Activated gamma-delta T cell treated with Interleukin-2 at 50 U/mL for 16 hours (primary cell): Measurements from ENCODE around the gene ROR2.
A peak's percentile ranks its signal among the peaks of the same experiment; 100 is the strongest.

Source experiments
- DNase-seq: peaks from one replicate; pipeline ENCODE4 v3.0.0-alpha.2; 2020

Gene ROR2

GRCh38 chr9:91768507-91768906, 181.5 kb downstream of the ROR2 start:
- DNase-seq: no peak

DNA sequence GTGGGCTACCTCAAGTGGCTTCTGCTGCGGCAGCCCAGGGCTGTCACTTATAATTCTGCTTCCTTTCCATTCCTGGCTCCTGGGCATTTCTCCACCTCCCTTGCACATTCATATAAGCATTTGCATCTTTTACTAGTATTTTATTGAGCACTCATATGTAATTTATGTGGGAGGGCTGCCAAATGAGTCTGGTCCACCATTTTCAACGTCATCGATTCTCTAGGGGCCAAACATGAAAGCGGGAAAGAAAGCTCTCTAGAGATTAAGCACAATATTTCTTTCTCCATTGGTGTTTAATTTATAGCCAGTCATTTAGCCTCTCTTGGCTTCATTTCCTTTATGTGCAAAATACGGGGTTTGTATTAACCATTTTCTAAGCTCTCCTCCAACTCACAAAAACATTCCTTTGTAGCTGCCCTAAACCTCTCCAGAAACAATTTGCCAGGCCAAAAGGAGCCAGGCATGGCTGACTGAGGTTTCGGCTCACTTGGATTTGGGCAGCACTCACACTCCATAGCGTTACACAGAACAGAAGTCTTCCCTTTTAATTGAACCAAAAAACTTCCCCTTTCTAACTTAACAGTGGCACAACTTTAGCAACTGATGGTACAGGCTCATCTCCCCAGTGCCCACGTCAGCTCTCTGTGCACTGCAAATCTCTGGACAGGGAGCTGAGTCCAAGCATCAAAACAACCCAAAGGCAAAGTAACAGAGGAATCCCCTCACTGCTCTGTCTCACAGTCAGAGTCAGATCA, 183.5 kb downstream of the ROR2 start:
- DNase-seq: no peak

GRCh38 chr9:91765296-91765695, 184.7 kb downstream of the ROR2 start:
- no peak for DNase-seq

GRCh38 chr9:91764661-91765060, 185.4 kb downstream of the ROR2 start:
- DNase-seq: no peak

GRCh38 chr9:91761362-91761761, 188.7 kb downstream of the ROR2 start:
- DNase-seq: no peak

- no peak for DNase-seq
These were observed 189.1 kb downstream of the ROR2 start for GRCh38 chr9:91760906-91761305.

DNA sequence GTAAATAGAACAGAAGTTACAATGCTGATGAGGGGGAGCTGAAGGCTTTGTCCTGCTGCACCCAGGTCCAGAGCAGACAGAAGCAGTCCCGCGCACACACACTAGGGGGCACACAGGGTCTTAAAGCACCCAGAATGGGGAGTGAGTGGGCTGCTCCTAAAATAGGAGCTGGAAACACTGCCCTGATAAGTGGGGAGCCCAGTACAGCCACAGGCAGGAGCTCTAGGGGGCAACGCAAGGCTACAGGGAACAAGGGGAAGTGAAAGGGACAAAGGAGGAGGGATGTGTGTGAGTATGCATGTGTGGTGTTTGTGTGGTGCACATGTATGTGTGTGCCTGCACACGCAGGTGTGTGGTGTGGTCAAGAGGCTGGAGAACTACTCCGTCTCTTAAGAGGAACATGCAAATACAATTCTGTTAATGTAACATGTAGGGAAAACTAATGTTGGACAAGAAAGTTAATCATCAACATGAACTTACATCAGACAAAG, 191.5 kb downstream of the ROR2 start:
- peak; percentile 25 for DNase-seq

GRCh38 chr9:91757782-91758181, 192.2 kb downstream of the ROR2 start:
- no peak for DNase-seq

- no peak for DNase-seq
These were observed 193.6 kb downstream of the ROR2 start for GRCh38 chr9:91756510-91756780.

- DNase-seq: no peak
These were observed 194.1 kb downstream of the ROR2 start for GRCh38 chr9:91755761-91756509.

DNA sequence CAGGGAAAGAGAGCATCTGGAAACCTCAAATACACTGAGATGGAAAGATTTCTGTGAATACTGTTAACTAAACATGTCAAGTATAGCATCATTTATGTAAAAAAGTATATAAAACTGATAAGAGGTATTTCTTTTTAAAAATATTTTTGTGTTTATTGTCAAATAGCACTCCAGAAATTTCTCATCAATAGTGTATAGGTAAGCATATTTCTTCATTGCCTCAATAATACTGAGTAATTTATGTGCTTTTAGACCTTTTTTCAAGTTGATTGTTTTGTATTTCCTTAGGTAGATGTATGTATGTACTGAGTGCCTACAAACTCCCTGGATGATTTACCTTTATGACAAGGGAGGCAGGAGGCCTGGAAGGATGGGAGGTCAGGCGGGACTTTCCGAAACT, 196.3 kb downstream of the ROR2 start:
- DNase-seq: no peak

GRCh38 chr9:91751922-91752321, 198.1 kb downstream of the ROR2 start:
- no peak for DNase-seq

DNA sequence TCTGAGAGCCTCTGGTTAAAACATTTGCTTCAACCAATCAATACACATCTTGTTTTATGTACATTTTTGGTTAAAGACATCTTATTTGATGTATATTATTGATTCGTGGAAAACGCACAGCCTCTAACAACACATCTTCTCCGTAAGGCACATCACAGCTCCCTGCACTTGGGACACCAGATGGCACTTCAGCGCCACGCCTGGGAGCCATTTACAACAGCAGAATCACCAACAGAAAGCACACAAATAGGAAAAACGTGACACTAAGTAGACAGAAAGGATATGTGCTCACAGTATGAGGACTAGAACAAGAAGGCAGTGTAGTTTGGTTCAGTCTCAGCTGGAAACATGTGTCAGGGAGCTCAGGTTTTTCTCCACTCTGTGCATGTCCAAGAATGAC, 199.7 kb downstream of the ROR2 start:
- no peak for DNase-seq

DNA sequence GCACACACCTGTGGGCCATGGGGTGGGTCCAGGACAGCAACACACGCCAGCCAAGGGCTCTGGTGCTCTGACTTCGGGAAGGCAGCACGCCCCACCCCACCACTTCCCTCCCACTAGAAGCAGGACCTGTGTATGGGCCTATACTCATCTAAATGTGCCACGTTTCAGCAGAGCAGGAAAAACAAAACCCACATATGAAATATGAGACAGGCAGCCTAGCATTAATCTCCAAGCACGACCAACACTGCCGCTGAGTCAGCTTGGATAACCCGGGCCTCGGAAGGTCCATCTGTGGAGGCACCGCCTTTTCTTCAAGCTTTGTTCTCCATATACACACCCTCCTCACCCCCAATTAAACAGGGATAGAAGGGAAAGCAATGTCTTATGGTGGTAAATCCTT, 203.1 kb downstream of the ROR2 start:
- DNase-seq: no peak

GRCh38 chr9:91746357-91746756, 203.7 kb downstream of the ROR2 start:
- no peak for DNase-seq

GRCh38 chr9:91744114-91744513, 205.9 kb downstream of the ROR2 start:
- no peak for DNase-seq

DNA sequence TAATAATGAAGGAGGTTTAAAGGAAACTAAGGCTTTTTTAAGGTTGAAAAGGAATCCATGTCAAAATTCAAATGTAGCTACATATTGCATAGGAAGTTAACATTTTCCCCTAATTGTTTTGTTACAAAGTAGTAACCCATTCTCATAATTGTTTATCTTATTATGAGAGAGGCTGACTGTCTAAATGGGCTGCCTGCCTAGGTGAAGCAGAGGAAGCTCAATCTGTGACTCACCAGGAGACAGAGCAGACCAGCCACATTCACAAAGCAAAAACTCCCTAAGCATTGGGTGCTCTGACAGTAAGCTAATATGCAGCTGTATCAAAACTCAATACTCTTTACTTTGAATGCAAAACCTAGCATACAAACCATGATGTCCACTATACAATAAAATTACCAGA, 208.5 kb downstream of the ROR2 start:
- no peak for DNase-seq

- DNase-seq: no peak
These were observed 209.3 kb downstream of the ROR2 start for GRCh38 chr9:91740701-91741100.

GRCh38 chr9:91736898-91737601, 213.0 kb downstream of the ROR2 start:
- no peak for DNase-seq

DNA sequence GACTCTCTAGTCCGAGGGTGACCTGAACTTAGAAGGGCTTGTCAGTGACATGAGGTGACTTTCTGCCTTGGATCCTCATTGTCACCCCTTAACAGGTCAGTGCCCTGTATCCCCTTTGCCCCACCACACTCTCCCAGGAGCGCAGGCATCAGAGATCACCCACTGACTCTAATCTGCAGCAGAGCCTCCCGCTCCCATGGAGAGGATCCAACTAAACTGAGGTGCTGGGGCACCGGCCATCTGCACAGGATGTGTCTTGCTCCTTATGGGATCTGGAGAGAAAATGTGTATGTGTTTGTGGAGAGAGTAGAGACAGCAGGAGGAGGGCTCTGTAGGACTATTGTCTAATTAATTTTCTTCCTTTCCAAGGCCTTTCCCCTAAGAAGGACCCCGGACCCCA, 213.7 kb downstream of the ROR2 start:
- no peak for DNase-seq

DNA sequence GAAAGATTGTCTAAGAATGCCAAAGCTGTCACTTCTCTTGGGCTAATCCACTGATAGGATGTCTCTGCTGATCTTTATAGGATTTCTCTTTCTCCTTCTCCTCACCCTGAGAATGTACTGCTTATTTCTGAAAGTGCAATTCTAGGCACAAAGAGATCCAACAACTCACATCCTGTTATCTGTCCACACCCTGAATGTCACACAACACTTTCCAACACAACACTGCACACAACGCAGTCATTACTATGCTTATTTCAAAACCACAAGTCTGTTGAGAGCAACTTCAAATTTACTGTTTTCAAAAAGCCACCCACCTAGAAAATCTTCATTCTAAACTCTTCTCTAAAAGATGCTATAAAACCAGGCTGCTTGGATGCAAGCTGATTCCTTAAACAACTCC, 215.0 kb downstream of the ROR2 start:
- no peak for DNase-seq

GRCh38 chr9:91734371-91734981, 215.6 kb downstream of the ROR2 start:
- peak; percentile 61 for DNase-seq

DNA sequence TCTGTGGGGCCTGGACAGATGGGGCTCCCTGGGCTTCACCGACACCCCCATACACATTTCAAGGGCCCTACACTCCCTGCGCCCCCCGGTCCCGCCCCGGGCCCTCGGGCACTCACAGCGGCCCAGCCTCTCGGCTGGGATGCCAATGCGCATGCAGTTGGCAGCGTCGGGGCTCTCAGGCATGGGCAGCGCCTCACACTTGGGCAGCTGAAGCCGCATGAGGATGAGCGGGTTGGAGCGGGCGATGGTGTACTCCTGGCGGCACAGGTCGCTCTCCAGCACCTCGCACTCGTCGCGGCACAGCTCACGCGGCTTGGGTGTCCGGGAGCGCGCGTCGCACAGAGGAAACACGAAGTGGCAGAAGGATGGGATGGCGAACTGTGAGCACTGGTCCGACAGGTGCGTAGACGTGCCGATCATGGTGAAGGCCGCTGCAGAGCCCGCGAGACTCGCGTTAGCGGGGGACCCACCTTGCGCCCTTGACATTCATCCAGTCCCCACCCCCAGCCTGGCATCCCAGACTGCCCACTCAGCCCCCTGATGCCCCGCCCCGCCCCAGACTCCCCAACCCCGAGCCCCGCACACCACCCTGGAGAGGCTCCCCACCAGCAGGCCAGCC, 216.9 kb downstream of the ROR2 start:
- no peak for DNase-seq
